DND-41 (cell line): ENCODE measurements around the gene ATIC.

Experiments
- ATAC-seq: fragments of 200-7000 bp; cut with Tn5 transposase; 3 replicates; pipeline ENCODE4 v1.9.1; 2021; ENCODE audit warnings: low read depth; ENCODE audit not compliant: insufficient read depth
- DNase-seq: peaks from one replicate; pipeline ENCODE4 v3.0.0-alpha.2; 2020
- H2AFZ ChIP-seq: 2 replicates; pipeline ENCODE4 v1.6.0; 2012; ENCODE audit warnings: low read depth, low read length
- H3K27ac ChIP-seq: 2 replicates; pipeline ENCODE4 v1.5.1; 2012; ENCODE audit warnings: low read length, inconsistent platforms
- H3K27me3 ChIP-seq: fragments of 200-600 bp; sonication (generic); 2 replicates; pipeline ENCODE4 v1.6.0; 2012; ENCODE audit warnings: low read length, mild to moderate bottlenecking, inconsistent platforms; ENCODE audit not compliant: insufficient read depth, poor library complexity
- H3K36me3 ChIP-seq: 2 replicates; pipeline ENCODE4 v1.5.1; 2012; ENCODE audit warnings: low read length, inconsistent platforms; ENCODE audit not compliant: insufficient read depth
- H3K4me1 ChIP-seq: 2 replicates; pipeline ENCODE4 v1.5.1; 2012; ENCODE audit warnings: mild to moderate bottlenecking, low read length; ENCODE audit not compliant: insufficient read depth
- H3K4me2 ChIP-seq: 2 replicates; pipeline ENCODE4 v1.6.0; 2012; ENCODE audit warnings: mild to moderate bottlenecking, moderate library complexity, low read length, inconsistent platforms; ENCODE audit not compliant: insufficient read depth
- H3K4me3 ChIP-seq, 2 experiments: fragments of 200-600 bp in 1 of 2; shearing (Covaris generic) in 1 of 2; 2 replicates each; pipeline ENCODE4 v1.5.1; 2012 to 2016; ENCODE audit warnings: inconsistent platforms in 2 of 2, low read length in 2 of 2, mild to moderate bottlenecking in 2 of 2, low read depth in 1 of 2, moderate library complexity in 1 of 2
- H3K79me2 ChIP-seq: 2 replicates; pipeline ENCODE4 v1.6.0; 2012; ENCODE audit warnings: low read length, inconsistent platforms; ENCODE audit not compliant: insufficient read depth
- H3K9ac ChIP-seq: 2 replicates; pipeline ENCODE4 v1.6.0; 2012; ENCODE audit warnings: low read depth, mild to moderate bottlenecking, inconsistent platforms, low read length, moderate library complexity
- H3K9me3 ChIP-seq: 2 replicates; pipeline ENCODE4 v1.5.1; 2012; ENCODE audit warnings: low read length, moderate library complexity, mild to moderate bottlenecking, inconsistent platforms; ENCODE audit not compliant: insufficient read depth, severe bottlenecking
- H4K20me1 ChIP-seq: 2 replicates; pipeline ENCODE4 v1.6.0; 2012; ENCODE audit warnings: low read length; ENCODE audit not compliant: insufficient read depth
- EZH2 ChIP-seq: IDR thresholded peaks from 3 replicates; pipeline ENCODE4 v1.6.1; 2012; ENCODE audit warnings: borderline replicate concordance, low read depth, mild to moderate bottlenecking, moderate library complexity, low read length, inconsistent platforms; ENCODE audit not compliant: severe bottlenecking
- TF ChIP-seq, protein P1 (sequence below): IDR thresholded peaks from 2 replicates; pipeline ENCODE4 v1.5.1; 2012; ENCODE audit warnings: borderline replicate concordance, low read length, moderate library complexity, mild to moderate bottlenecking; ENCODE audit not compliant: poor library complexity, severe bottlenecking; ENCODE audit errors: extremely low read depth

The ATIC gene

DNA sequence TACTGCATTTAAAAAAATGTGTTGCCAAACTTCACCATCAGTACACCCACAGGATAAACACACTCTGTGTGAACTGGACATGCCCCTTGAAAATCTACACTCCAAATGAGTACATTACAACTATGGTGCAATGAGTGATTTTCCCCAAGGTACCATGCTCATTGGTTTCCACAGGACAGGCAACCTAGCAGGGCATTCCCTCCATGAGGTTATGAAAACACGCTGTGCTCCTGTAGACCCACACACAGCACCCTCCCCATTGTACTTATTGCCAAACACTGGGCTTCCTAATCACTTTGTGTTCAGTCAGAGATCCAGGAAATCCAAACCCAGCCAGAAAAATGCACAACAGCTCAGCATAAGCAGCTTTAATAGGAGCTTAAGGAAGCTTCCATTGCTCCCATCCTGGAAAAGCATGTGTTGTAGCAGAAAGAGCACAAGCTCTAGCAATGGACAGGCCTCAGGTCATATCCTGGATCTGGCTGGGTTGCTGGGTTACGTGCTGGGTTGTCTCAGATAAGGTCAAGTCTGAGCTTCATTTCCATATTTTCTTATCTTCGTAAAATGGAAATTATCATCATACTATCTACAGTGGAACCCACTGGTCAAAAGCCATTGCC is 20.8 kb upstream of the ATIC start:
- Histone ChIP-seq H2AFZ (no peak overlapping the region), H3K9me3 (no peaks in the 10 kb centered on the region), H3K27ac (no peak overlapping the region), H3K4me3 (no peak overlapping the region), H3K4me2 (no peak overlapping the region), H3K36me3 (no peaks in the 10 kb centered on the region), H3K4me1 (no peaks in the 10 kb centered on the region), H4K20me1 (no peaks in the 10 kb centered on the region), H3K9ac (no peak overlapping the region), H3K79me2 (no peaks in the 10 kb centered on the region), H3K27me3 (no peaks in the 10 kb centered on the region)
- no peak for TF ChIP-seq EZH2
- TF ChIP-seq, protein P1, sequence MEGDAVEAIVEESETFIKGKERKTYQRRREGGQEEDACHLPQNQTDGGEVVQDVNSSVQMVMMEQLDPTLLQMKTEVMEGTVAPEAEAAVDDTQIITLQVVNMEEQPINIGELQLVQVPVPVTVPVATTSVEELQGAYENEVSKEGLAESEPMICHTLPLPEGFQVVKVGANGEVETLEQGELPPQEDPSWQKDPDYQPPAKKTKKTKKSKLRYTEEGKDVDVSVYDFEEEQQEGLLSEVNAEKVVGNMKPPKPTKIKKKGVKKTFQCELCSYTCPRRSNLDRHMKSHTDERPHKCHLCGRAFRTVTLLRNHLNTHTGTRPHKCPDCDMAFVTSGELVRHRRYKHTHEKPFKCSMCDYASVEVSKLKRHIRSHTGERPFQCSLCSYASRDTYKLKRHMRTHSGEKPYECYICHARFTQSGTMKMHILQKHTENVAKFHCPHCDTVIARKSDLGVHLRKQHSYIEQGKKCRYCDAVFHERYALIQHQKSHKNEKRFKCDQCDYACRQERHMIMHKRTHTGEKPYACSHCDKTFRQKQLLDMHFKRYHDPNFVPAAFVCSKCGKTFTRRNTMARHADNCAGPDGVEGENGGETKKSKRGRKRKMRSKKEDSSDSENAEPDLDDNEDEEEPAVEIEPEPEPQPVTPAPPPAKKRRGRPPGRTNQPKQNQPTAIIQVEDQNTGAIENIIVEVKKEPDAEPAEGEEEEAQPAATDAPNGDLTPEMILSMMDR = no peak
- DNase-seq (no peak), ATAC-seq (no peak)

DNA sequence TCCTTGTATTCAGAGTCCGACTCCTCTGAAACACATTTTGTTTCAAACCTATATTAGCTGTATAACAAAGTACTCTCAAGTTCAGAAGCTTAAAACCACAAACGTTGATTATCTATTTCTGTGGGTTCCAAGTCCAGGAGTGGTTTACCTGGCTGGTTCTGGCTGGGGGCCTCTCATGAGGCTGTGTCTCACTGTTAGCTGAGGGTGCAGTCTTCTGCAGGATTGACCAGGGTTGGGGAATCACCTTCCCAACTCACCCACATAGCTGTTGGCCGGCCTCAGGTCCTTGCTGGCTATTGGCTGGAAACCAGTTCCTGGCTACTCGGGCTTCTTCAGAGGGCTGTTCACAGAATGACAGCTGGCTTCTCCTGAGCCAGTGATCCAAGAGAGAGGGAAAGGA is 18.0 kb upstream of the ATIC start:
- H3K79me2 ChIP-seq = no peaks in the 10 kb centered on the region
- no peak for TF ChIP-seq EZH2
- TF ChIP-seq, protein P1 = no peak
- no peak for DNase-seq
- H3K9me3 ChIP-seq = no peaks in the 10 kb centered on the region
- H3K27me3 ChIP-seq = no peaks in the 10 kb centered on the region
- no peaks in the 10 kb centered on the region for H4K20me1 ChIP-seq
- H2AFZ ChIP-seq = no peak overlapping the region
- H3K4me1 ChIP-seq = no peaks in the 10 kb centered on the region
- no peak overlapping the region for H3K9ac ChIP-seq
- no peak overlapping the region for H3K4me2 ChIP-seq
- 0 out of 3 replicates have a peak, but pooled peaks have one; percentile 24 for ATAC-seq
- H3K4me3 ChIP-seq = no peak overlapping the region
- no peaks in the 10 kb centered on the region for H3K36me3 ChIP-seq
- H3K27ac ChIP-seq = no peak overlapping the region

DNA sequence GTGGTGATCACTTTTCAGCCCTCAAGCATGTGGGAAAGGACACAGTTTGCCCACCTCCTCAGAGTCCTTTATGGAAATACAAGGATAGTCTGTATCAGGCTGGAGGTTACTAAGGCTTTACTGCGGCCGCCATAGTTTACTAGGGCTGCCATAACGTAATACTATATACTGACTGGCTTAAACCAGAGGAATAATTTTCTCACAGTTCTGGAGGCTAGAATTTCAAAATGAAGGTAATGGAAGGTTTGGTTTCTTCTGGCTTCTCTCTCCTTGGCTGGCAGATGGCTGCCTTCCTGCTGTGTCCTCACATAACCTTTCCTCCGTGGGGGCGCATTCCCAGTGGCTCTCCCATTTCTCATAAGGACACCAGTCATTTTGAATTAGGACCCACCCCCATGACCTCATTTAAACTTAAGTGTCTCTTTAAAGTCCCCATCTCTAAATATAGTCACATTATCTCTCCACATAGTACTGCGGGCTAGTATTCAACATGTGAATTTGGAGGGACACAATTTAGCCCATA is 12.5 kb upstream of the ATIC start:
- no peak for TF ChIP-seq EZH2
- TF ChIP-seq, protein P1 = no peak
- DNase-seq (no peak), ATAC-seq (no peak)
- no peaks in the 10 kb centered on the region for H3K79me2 ChIP-seq
- no peaks in the 10 kb centered on the region for H3K4me1 ChIP-seq
- H4K20me1 ChIP-seq = no peaks in the 10 kb centered on the region
- H2AFZ ChIP-seq = no peak overlapping the region
- H3K36me3 ChIP-seq = peaks cover 4% of the 10 kb centered on the region; the same call in 1 of the 2 replicates
- peaks cover 6% of the 10 kb centered on the region for H3K9me3 ChIP-seq
- no peaks in the 10 kb centered on the region for H3K27me3 ChIP-seq
- H3K4me3 ChIP-seq = no peak overlapping the region
- H3K9ac ChIP-seq = no peak overlapping the region
- H3K27ac ChIP-seq = no peak overlapping the region
- no peak overlapping the region for H3K4me2 ChIP-seq
